ENCODE results near the gene CD5L. TPM values are rescaled to one million over a fixed set of nuclear protein-coding genes. Genes with fewer than 3 reads are reported as not detected.

CD5L gene
- total and polyA plus RNA-seq, 4 donors = 7.9 to 124 (median 35.4) TPM

DNA sequence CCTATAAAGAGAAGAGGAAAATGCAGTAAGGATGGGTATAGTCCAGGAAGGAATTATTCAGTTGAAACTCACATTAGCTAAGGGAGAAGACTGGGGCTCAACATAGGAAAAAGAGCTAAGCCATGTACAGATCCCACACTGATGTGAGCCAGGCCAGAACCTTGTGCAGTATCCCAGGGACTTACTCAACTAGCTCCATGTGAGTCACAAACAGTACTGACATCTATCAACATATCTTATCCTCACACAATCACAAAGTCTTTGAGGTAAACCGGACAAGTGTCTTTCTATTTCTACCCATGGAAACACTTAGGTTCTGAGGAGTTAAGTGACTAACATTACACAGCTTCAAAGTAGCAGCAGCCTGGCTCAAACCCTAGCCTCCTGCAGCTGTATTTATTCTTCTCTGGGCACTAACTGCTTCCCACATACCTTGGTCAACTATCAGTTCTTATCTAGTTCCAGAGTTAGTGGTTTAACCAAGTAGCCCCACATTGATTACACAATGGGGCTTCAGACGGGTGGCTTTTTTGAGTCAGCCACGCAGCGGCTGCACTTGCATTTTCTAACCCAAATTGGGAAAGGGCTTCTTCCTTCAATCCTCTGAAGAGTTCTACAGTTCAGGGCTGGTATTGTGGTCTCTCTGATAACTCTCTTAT, 9.5 kb downstream of the CD5L start:
- TF ChIP-seq JUND (IDR thresholded peaks at IDR 0.05) = no peak
- TF ChIP-seq HNF4A (conservative IDR thresholded peaks at IDR 0.05) = no peak
- TF ChIP-seq CTCF (IDR thresholded peaks at IDR 0.05; ENCODE audit: low read depth, low read length, missing input control) = no peak
- no peak for TF ChIP-seq TAF1 (conservative IDR thresholded peaks at IDR 0.05)
- no peak overlapping the region for H3K27ac ChIP-seq (ENCODE audit: low read depth in 1 of 2, low read length in 2 of 2)
- H3K4me3 ChIP-seq (ENCODE audit: low read depth in 1 of 3, low read length in 3 of 3) = no peak overlapping the region
- no peaks in the 10 kb centered on the region for H3K4me1 ChIP-seq (ENCODE audit: control insufficient read depth in 4 of 4, insufficient read depth in 4 of 4, low read length in 3 of 4)
- no peaks in the 10 kb centered on the region for H3K36me3 ChIP-seq (ENCODE audit: control insufficient read depth in 4 of 4, insufficient read depth in 3 of 4, low read depth in 1 of 4, low read length in 3 of 4)
- WGBS = 34% methylated on average over 4 of the region's 4 CpGs
- no peak for DNase-seq (ENCODE audit: low spot score)
- no peaks in the 10 kb centered on the region for H3K27me3 ChIP-seq (ENCODE audit: control insufficient read depth in 4 of 4, insufficient read depth in 4 of 4, low read length in 3 of 4)
- H3K9ac ChIP-seq (ENCODE audit: low read depth in 1 of 2, low read length in 2 of 2) = no peak overlapping the region
- no peaks in the 10 kb centered on the region for H3K9me3 ChIP-seq (ENCODE audit: control insufficient read depth in 4 of 4, low read length in 3 of 4)

GRCh38 chr1:157830887-157831286, 10.7 kb downstream of the CD5L start:
- Histone ChIP-seq H3K36me3 (ENCODE audit: control insufficient read depth in 4 of 4, insufficient read depth in 3 of 4, low read depth in 1 of 4, low read length in 3 of 4) (no peaks in the 10 kb centered on the region), H3K9ac (ENCODE audit: low read depth in 1 of 2, low read length in 2 of 2) (no peak overlapping the region), H3K27me3 (ENCODE audit: control insufficient read depth in 4 of 4, insufficient read depth in 4 of 4, low read length in 3 of 4) (no peaks in the 10 kb centered on the region), H3K9me3 (ENCODE audit: control insufficient read depth in 4 of 4, low read length in 3 of 4) (no peaks in the 10 kb centered on the region), H3K4me1 (ENCODE audit: control insufficient read depth in 4 of 4, insufficient read depth in 4 of 4, low read length in 3 of 4) (no peaks in the 10 kb centered on the region), H3K4me3 (ENCODE audit: low read depth in 1 of 3, low read length in 3 of 3) (no peak overlapping the region), H3K27ac (ENCODE audit: low read depth in 1 of 2, low read length in 2 of 2) (no peak overlapping the region)
- 74% methylated on average over 2 of the region's 2 CpGs for WGBS
- TF ChIP-seq EGR1 (IDR thresholded peaks at IDR 0.05; ENCODE audit: low read depth in 2 of 2) = no peak
- TF ChIP-seq TAF1 (conservative IDR thresholded peaks at IDR 0.05) = no peak
- no peak for TF ChIP-seq RAD21 (IDR thresholded peaks at IDR 0.05)
- no peak for TF ChIP-seq GABPA (IDR thresholded peaks at IDR 0.05 in 1 of 2, conservative IDR thresholded peaks at IDR 0.05 in 1 of 2)
- TF ChIP-seq HNF4G (IDR thresholded peaks at IDR 0.05) = no peak
- no peak for TF ChIP-seq MAX (IDR thresholded peaks at IDR 0.05)
- TF ChIP-seq ATF3 (IDR thresholded peaks at IDR 0.05) = no peak
- no peak for TF ChIP-seq NR2F2 (IDR thresholded peaks at IDR 0.05)
- TF ChIP-seq FOXA2 (IDR thresholded peaks at IDR 0.05) = no peak
- no peak for TF ChIP-seq REST (IDR thresholded peaks at IDR 0.05)
- no peak for TF ChIP-seq SP1 (IDR thresholded peaks at IDR 0.05)
- no peak for DNase-seq (ENCODE audit: low spot score)
